Measurements from ENCODE around the gene ABT1.

ABT1 gene

GRCh38 chr6:26554697-26555504 lies 41.9 kb upstream of the ABT1 start:
- H3K4me3 ChIP-seq (ENCODE audit: low read length), result peak overlapping the region; percentile 84
- no peaks in the 10 kb centered on the region for H3K36me3 ChIP-seq (replicated peaks; ENCODE audit: low read depth, low read length)
- TF ChIP-seq EZH2phosphoT487 (IDR thresholded peaks at IDR 0.05; ENCODE audit: low read depth), result no peak
- TF ChIP-seq, protein P1, sequence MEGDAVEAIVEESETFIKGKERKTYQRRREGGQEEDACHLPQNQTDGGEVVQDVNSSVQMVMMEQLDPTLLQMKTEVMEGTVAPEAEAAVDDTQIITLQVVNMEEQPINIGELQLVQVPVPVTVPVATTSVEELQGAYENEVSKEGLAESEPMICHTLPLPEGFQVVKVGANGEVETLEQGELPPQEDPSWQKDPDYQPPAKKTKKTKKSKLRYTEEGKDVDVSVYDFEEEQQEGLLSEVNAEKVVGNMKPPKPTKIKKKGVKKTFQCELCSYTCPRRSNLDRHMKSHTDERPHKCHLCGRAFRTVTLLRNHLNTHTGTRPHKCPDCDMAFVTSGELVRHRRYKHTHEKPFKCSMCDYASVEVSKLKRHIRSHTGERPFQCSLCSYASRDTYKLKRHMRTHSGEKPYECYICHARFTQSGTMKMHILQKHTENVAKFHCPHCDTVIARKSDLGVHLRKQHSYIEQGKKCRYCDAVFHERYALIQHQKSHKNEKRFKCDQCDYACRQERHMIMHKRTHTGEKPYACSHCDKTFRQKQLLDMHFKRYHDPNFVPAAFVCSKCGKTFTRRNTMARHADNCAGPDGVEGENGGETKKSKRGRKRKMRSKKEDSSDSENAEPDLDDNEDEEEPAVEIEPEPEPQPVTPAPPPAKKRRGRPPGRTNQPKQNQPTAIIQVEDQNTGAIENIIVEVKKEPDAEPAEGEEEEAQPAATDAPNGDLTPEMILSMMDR (IDR thresholded peaks at IDR 0.05; ENCODE audit: low read depth, low read length), result no peak
- H3K27ac ChIP-seq (ENCODE audit: low read length), result peak overlapping the region; percentile 100
- no peaks in the 10 kb centered on the region for H3K9me3 ChIP-seq (ENCODE audit: insufficient read depth, low read length)
- H2AFZ ChIP-seq (ENCODE audit: low read depth, low read length), result peak overlapping the region; percentile 43
- H3K4me1 ChIP-seq (ENCODE audit: low read length), result peaks cover 51% of the 10 kb centered on the region
- no peaks in the 10 kb centered on the region for H3K27me3 ChIP-seq (ENCODE audit: low read depth, low read length)
- H3K4me2 ChIP-seq (ENCODE audit: low read length), result peak overlapping the region; percentile 98
- no peaks in the 10 kb centered on the region for H4K20me1 ChIP-seq (ENCODE audit: insufficient read depth, low read length)
- H3K9ac ChIP-seq (ENCODE audit: low read length), result peak overlapping the region; percentile 84
- H3K79me2 ChIP-seq (ENCODE audit: low read length), result no peaks in the 10 kb centered on the region

- peak overlapping the region; percentile 70 for H2AFZ ChIP-seq (ENCODE audit: low read depth, low read length)
These were observed 41.1 kb upstream of the ABT1 start for GRCh38 chr6:26555505-26556262.

DNA sequence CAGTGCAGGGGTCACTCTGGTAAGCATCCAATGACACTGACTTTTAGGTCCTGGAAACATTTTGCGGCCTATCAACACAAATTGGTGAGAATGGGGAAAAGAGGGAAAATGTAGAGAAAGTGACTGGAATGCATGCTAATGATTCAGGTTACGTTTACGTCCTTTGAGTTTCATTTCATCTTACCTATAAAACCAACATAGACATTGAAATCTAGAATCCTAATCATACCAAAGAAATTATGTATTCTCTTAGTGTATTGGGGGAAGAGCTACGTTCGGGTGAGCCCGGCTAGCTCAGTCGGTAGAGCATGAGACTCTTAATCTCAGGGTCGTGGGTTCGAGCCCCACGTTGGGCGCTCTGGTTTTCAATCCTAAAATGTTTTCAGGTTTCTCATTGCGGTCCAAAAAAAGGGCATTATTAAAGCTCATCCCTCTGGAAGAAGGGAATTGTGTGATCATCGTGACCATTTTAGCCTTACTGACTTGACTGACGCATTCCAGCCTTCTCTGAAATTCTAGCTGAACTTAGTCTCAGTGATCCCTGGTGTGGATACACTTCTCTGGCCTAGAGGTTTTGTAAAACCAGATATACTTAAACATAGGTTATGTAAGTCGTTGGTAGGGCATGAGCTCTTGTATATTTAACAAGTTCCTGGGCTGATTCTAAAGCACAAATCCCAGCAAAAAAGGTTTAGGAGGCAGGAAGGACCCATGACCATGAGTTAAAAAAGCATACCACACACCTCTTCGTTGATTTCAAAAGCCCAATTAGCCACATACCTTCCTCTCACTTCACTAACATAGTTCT lies 40.3 kb upstream of the ABT1 start:
- Histone ChIP-seq H3K9me3 (ENCODE audit: insufficient read depth, low read length) (no peaks in the 10 kb centered on the region), H3K27ac (ENCODE audit: low read length) (peak overlapping the region; percentile 100), H3K4me2 (ENCODE audit: low read length) (peak overlapping the region; percentile 98), H3K4me1 (ENCODE audit: low read length) (peaks cover 65% of the 10 kb centered on the region), H3K4me3 (ENCODE audit: low read length) (peak overlapping the region; percentile 84), H3K27me3 (ENCODE audit: low read depth, low read length) (no peaks in the 10 kb centered on the region), H3K36me3 (replicated peaks; ENCODE audit: low read depth, low read length) (no peaks in the 10 kb centered on the region), H2AFZ (ENCODE audit: low read depth, low read length) (peak overlapping the region; percentile 70; the same call in 1 of the 2 replicates), H4K20me1 (ENCODE audit: insufficient read depth, low read length) (no peaks in the 10 kb centered on the region), H3K79me2 (ENCODE audit: low read length) (no peaks in the 10 kb centered on the region), H3K9ac (ENCODE audit: low read length) (peak overlapping the region; percentile 84)
- TF ChIP-seq, protein P1 (IDR thresholded peaks at IDR 0.05; ENCODE audit: low read depth, low read length), result no peak
- no peak for TF ChIP-seq EZH2phosphoT487 (IDR thresholded peaks at IDR 0.05; ENCODE audit: low read depth)

More at GRCh38 chr6:26555505-26556262, 41.1 kb upstream of the ABT1 start:
- TF ChIP-seq, protein P1 (IDR thresholded peaks at IDR 0.05; ENCODE audit: low read depth, low read length), result no peak
- no peak for TF ChIP-seq EZH2phosphoT487 (IDR thresholded peaks at IDR 0.05; ENCODE audit: low read depth)
- H3K79me2 ChIP-seq (ENCODE audit: low read length), result no peaks in the 10 kb centered on the region
- H3K36me3 ChIP-seq (replicated peaks; ENCODE audit: low read depth, low read length), result no peaks in the 10 kb centered on the region
- peaks cover 59% of the 10 kb centered on the region for H3K4me1 ChIP-seq (ENCODE audit: low read length)
- H3K9ac ChIP-seq (ENCODE audit: low read length), result peak overlapping the region; percentile 84
- H3K9me3 ChIP-seq (ENCODE audit: insufficient read depth, low read length), result no peaks in the 10 kb centered on the region
- H3K4me2 ChIP-seq (ENCODE audit: low read length), result peak overlapping the region; percentile 98
- H4K20me1 ChIP-seq (ENCODE audit: insufficient read depth, low read length), result no peaks in the 10 kb centered on the region
- peak overlapping the region; percentile 84 for H3K4me3 ChIP-seq (ENCODE audit: low read length)
- no peaks in the 10 kb centered on the region for H3K27me3 ChIP-seq (ENCODE audit: low read depth, low read length)
- peak overlapping the region; percentile 100 for H3K27ac ChIP-seq (ENCODE audit: low read length)

All from OCI-LY3 (cell line).